ENCODE measurements around the gene MDC1.
"Not testable (repeated sequence)": the region's sequence is repeated elsewhere in the genome, so short reads cannot be mapped to it uniquely, and the experiment has no call there.

MDC1 gene

DNA sequence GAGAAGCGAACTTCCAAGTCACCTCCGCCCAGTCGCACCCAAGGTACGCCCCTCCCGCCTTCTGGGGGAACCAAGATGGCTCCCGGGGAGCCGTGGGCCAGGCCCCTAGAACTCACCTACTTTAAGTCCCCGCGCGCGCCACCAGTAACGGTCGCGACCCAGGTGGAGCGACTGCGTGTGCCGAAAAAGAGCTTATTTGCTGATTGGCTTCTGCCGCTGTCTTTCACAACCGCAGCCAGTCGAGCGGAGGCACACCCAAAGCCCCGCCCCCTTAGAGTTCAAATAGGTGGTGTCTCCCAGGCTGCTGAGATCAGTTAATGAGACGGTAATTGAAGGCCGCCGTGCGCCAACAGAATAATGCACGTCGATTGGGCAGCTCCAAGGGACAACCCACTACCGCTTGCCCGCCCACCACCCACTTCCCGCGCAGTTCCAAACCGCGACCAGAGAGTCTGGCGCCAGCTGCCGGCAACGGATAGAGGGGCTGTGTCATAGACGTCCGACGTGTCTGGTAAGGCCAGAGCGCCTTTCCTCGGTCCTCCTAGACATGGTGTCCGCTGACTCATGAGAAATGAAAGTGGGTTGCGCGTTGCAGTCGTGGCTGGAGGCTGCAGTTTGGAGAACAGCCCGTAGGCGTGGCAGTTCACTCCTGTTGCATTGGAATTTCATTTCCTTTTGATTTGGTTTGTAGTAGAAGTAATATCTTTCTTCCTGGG lies at the start of gene MDC1:
Gene MDC1, minus strand, starts transcription at position 153 of the 716 bp plus-strand sequence. CDS start 2,106 bp downstream, outside the sequence.
- DNase-seq = peak; percentile 70

DNA sequence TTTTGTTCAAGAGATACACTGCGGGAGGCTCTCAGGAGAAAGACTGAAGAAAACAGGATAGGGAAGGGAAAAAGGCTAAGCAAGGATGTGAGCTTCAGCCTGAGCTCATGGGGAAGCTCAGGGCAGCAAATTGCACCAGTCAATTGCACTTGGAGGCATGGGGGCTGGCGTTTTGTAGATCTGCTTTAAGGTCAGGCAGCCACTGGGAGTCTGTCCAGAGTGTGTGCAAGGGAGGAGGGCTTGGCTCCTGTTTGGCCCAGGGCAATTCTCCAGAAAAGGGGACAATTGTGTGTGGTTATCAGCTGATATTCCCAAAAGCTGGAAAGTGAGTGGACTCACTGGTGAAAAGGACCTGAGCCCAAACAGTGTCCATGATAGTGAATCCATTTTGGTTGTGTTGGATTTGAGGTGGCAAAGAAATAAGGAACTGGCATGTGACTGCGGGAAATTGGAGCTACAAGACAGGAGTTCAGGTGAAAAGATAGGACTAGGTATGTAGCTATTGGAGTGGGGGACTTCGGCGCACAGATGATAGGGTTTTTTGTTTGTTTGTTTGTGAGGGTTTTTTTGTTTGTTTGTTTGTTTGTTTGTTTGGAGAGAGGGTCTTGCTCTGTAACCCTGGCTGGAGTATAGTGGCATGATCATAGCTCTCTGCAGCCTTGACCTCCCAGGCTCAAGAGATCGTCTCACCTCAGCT lies 49.5 kb upstream of the MDC1 start:
- DNase-seq = no peak

GRCh38 chr6:30765495-30765894 lies 48.4 kb upstream of the MDC1 start:
- not testable (repeated sequence) for DNase-seq

DNA sequence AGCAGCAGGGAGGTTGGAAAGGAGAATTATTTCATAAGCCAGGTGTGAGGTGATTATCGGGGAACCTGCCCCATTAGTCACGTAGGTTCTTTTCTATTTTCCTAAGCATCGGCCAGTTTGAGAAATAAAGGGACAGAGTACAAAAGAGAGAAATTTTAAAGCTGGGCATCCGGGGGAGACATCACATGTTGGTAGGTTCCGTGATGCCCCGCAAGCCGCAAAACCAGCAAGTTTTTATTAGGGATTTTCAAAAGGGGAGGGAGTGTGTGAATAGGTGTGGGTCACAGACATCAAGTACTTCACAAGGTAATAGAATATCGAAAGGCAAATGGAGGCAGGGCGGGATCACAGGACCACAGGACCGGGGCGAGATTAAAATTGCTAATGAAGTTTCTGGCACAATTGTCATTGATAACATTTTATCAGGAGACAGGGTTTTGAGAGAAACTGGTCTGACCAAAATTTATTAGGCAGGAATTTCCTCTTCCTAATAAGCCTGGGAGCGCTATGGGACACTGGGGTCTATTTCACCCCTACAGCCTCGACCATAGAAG lies 47.5 kb upstream of the MDC1 start:
- DNase-seq = not testable (repeated sequence)

- DNase-seq = no peak
Measured at GRCh38 chr6:30763618-30764489, 46.8 kb upstream of the MDC1 start.

DNA sequence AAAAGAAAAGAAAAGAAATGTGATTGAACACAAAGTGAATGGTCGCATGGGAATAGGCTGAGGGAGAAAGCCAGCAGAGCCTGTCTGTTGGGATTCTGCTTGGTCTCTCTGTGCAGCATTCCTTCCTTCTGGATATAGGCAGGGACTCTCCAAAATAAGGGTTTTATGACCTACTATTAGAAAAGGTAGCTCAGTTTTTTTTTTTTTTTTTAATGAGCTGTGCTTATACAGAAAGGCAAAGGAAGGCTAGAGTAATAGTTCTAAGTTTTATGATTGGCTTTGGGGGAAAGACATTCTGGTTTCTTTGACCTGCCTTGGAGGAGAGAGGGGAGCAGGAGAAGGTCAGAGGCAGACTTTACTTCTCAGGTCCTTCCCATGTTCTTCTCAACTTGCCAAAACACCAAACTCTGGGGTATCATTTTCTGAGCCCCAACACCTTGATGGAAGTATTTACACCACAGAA lies 46.1 kb upstream of the MDC1 start:
- no peak for DNase-seq

GRCh38 chr6:30761791-30762429 lies 44.8 kb upstream of the MDC1 start:
- no peak for DNase-seq

DNA sequence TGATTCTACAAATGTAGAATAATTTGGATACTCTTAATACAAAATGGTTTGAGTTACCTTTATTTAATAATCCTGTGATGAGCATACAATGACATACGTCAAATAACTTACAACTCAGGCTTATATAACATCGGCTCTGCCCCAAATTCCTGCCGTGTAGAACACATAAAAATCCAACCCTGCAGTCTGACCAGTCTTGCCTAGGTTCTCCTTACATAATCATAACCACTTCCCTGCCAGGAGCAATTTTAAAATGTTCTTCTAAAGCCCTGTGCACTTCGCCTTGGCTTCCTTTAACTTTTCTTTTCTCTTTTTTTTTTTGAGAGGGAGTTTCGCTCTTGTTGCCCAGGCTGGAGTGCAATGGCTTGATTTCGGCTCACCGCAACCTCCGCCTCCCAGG lies 43.5 kb upstream of the MDC1 start:
- no peak for DNase-seq

- DNase-seq = no peak
Measured at GRCh38 chr6:30759575-30760239, 42.6 kb upstream of the MDC1 start.

DNA sequence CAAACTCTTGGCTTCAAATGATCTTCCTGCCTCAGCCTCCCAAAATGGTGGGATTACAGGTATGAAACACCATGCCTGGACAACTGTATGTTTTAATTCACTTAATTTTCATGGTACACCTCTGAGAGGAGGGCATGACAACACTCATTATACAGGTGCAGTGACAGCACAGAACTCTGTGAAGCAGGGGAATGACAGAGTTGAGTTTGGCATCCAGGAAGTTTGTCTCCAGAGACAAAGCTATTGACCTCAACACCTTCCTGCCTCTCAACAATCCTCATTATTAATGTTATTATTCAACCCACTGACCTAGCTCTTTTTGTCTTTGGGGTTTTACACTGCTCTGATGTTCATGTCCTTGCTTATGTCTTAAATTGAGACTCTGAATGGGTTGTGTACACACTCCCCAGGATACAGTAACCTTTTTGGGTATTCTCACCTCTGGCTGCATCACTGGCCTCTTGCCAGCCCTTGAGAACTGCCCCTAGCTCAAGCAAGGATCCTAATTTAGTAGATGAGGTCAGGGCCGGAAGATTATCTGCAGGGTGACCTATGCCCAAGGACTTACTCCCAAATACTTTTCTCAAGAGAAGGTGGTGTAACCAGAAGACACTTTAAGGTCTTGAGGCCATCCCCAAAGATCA lies 40.3 kb upstream of the MDC1 start:
- DNase-seq = no peak

DNA sequence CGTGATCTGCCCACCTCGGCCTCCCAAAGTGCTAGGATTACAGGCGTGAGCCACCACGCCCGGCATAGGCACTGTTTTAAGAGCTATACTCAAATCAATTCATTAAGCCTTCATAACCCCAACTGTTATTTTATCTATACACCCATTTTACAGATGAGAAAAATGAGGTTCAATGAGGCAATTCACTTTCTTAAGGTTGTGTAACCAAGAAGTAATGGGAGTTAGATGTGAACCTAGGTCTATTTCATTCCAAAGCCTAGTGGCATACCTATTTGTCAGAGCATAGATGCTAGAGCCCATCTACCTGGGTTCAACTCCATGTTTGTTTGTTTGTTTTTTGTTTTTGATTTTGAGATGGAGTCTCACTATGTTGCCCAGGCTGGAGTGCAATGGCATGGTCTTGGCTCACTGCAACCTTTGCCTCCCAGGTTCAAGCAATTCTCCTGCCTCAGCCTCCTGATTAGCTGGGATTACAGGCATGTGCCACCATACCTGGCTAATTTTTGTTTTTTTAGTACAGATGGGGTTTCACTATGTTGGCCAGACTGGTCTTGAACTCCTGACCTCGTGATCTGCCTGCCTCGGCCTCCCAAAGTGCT lies 39.4 kb upstream of the MDC1 start:
- not testable (repeated sequence) for DNase-seq

DNA sequence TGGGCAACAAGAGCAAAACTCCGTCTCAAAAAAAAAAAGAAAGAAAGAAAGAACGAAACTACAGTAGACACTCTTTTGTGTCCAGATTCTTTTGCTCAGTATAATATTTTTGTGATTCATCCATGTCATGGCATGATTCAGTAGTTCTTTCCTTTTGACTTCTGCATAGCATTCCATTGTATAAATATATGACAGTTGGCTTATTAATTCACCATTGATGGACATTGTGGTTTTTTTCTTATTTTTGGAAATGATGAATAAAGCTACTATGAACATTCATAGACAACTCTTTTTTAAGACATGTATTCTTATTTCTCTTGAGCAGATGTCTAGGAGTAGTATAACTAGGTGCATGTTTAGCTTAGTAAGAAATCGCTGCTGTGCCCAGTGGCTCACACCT lies 37.5 kb upstream of the MDC1 start:
- DNase-seq = no peak

DNA sequence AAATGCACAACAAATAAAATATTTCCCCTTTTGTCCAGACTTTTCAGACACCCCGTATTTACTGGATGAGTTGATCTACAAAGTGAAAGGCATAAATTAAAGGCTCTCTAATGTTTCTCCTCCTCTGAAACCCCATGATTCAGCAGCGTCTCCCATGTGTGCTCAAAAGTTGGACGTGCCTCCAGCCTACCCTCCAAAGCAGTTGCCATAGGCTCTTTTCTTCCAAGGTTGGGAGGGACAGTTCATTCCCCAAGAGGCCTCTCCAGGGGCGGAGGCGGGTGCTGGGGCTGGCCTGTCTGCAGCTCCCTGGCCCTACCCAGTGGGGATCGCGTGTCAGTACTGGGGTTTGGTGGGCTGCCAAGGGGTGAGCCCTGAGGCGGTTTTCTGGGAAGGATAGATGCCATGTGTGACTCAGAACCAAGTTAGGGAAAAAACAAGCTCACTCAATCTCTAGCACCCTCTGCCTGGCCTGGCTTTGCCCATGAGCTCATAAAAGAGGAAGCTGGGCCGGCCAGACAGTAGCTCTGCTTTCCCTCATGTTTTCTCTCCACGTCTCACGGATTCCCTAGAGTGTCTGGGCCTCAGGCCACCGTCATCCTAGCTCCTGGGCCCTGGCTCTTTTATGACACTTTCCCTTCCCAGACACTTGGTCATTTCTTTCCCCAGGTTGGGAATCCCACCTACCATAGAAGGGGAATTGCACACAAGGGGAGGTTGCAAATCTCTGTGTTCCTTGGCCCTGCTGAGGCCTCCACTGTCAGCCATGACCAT lies 35.3 kb upstream of the MDC1 start:
- DNase-seq = no peak

DNA sequence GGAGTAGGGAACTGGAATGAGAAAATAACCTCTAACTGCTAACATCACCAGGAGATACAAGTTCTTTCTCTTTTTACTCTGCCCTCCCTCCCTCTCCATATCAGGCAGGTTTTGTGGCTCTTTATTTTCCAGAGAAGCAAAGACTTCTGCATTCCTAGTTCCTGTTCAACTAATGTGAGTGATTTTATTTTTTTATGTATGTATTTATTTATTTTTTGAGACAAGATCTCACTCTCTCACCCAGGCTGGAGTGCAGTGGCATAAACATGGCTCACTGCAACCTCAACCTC lies 33.2 kb upstream of the MDC1 start:
- no peak for DNase-seq

DNA sequence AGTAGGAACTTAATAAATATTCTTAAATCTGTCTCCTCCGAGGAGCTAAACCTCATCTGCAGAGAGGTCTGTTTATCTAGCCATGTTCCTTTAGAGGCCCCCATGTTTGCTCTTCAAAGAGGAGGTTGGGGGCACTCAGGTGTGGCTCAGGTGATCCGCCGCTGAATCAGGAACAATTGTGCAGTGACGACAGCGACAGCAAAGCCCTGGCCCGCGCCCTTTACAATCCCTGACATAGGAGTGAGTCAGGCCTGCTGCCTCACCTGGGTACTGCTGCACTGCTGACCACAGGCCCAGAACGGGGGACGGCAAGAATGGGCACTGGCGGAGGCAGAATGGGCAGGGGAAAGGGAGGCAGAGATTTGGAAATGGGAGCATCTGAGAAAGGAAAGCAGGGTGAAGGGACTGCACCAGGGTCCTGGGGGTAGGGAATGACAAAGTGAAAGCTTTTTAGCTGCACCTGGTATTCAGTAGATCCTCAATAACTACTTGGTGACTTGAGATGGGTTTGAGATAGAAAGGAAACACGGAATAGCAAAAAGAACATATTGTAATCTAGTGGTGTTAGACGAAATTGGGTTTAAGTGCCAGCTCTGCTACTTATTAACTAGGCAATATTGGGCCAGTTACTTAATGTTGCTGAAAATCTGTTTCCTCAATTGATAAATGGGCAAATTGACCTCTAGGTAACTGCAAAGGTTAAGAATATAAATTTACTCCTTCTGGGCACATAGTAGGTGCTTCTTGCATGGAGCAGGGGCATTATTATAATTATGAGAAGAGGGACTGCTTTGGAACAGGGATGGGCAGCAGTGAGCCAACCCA lies 32.7 kb upstream of the MDC1 start:
- DNase-seq = no peak

- DNase-seq = no peak
Measured at GRCh38 chr6:30748851-30749540, 31.9 kb upstream of the MDC1 start.

DNA sequence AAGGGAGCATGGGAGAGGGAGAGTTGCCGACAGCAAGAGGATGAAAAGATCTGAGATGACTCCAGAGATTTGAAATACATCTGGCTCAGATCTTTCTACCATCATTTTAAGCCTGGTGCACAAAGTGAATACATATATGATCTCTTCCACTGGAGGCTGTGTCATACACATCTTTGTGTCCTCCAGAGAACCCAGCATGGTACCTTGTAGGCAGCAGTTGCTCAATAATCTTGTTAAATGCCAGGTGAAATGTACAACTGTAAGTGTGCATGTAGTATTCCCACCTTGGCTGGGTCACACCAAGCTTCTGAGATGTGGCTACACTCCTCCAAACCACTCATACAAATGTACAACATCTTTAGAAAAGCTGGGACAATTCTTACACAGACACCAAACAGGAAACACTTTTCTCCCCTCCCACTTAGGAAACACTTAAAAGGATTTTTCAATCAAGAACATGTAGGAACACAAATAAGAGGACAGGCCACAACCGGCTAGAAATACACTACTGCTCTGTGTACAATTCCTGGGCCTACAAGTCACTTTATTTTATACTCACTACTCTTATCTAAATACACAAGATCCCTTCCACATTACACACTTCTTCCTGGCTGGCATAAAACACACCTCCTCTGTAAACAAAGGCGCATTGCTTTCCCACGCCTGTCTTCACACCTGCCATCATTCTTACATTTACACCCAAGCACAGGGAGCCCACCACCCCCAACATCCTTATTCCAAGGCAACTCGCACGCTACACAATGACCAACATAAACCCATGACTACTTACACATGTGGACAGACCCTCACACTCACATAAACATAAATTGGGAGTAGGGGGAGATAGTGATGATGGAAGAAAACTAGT lies 31.1 kb upstream of the MDC1 start:
- no peak for DNase-seq

- no peak for DNase-seq
Measured at GRCh38 chr6:30747300-30747687, 30.2 kb upstream of the MDC1 start.

Data from cortex of kidney (tissue), 1 donor.